K562 (cell line): ENCODE measurements around the gene ZNF331. TPM values are rescaled to one million over a fixed set of nuclear protein-coding genes. Genes with fewer than 3 reads are reported as not detected.

Experiments
- ATAC-seq: fragments of 200-7000 bp; cut with Tn5 transposase; 3 replicates; pipeline ENCODE4 v1.9.1; 2020; ENCODE audit warnings: moderate library complexity
- BruUV-seq: library from RNA; stranded (reverse); fragments of 400-500 nt; replicated peaks from 2 replicates; lab custom pipeline; 2021; lab: Mats Ljungman, UMichigan
- CTCF ChIA-PET: fragments of 300-600 bp; formaldehyde crosslinking; extraction: SDS; loops from one replicate; lab custom pipeline; 2021; ENCODE audit warnings: low intra/inter-chr PET ratio; lab: Yijun Ruan, JAX
- POLR2A ChIA-PET: fragments of 300-600, 350-650 bp; sonication (Branson Sonifier 250); formaldehyde crosslinking; extraction: SDS; loops from one replicate; lab custom pipeline; 2021; ENCODE audit warnings: antibody characterized with exemption, inconsistent platforms; lab: Yijun Ruan, JAX
- DNase-seq, 4 experiments: peaks; one replicate each; pipeline versions ENCODE4 v3.0.0 to v3.0.0-alpha.2; 2011 to 2018; ENCODE audit warnings: low spot score in 3 of 4, mixed read lengths in 3 of 4; ENCODE audit errors: extremely low read depth in 1 of 4
- FAIRE-seq: peaks from 2 replicates; lab custom pipeline; 2011; peaks lifted over from hg19 to GRCh38; lab: Jason Lieb, UNC
- H2AFZ ChIP-seq: 2 replicates; pipeline ENCODE4 v1.6.0; 2011; ENCODE audit warnings: low read depth, low read length, control low read depth, inconsistent platforms
- H3K27ac ChIP-seq: fragments of 200-600 bp; 3 replicates; pipeline ENCODE4 v1.8.0; 2011; ENCODE audit warnings: low read depth, mild to moderate bottlenecking, control low read depth, inconsistent platforms, low read length, moderate library complexity, mixed read lengths; ENCODE audit errors: extremely low read depth
- H3K27me3 ChIP-seq, 2 experiments: fragments of 300-600 bp in 1 of 2; 2 replicates in 1 of 2; 3 replicates in 1 of 2; pipeline versions ENCODE4 v1.6.0 to v1.8.0; 2011; ENCODE audit warnings: inconsistent platforms in 2 of 2, low read length in 2 of 2, mild to moderate bottlenecking in 1 of 2, mixed read lengths in 1 of 2, moderate library complexity in 1 of 2; ENCODE audit not compliant: control insufficient read depth in 2 of 2, insufficient read depth in 2 of 2
- H3K36me3 ChIP-seq: fragments of 300-600 bp; 3 replicates; pipeline ENCODE4 v1.8.0; 2011; ENCODE audit warnings: mild to moderate bottlenecking, low read length, inconsistent platforms; ENCODE audit not compliant: control insufficient read depth, insufficient read depth
- H3K4me1 ChIP-seq, 2 experiments: fragments of 200-600 bp in 1 of 2; replicated peaks in 1 of 2; 2 replicates in 1 of 2; 3 replicates in 1 of 2; pipeline versions ENCODE4 v1.5.1 to v1.8.0; 2011; ENCODE audit warnings: inconsistent platforms in 2 of 2, low read length in 2 of 2, mild to moderate bottlenecking in 1 of 2, mixed read lengths in 1 of 2, moderate library complexity in 1 of 2; ENCODE audit not compliant: control insufficient read depth in 2 of 2, insufficient read depth in 2 of 2
- H3K4me2 ChIP-seq: 2 replicates; pipeline ENCODE4 v1.6.1; 2011; ENCODE audit warnings: low read length, control low read depth, inconsistent platforms, mixed read lengths; ENCODE audit not compliant: insufficient read depth
- H3K4me3 ChIP-seq: fragments of 200-600 bp; sonication (generic), shearing (Covaris generic); 2 replicates; pipeline ENCODE4 v1.5.1; 2016; ENCODE audit warnings: control low read depth, inconsistent platforms
- H3K79me2 ChIP-seq: fragments of 200-600 bp; 3 replicates; pipeline ENCODE4 v1.8.0; 2011; ENCODE audit warnings: low read length, inconsistent platforms; ENCODE audit not compliant: control insufficient read depth, insufficient read depth
- H3K9ac ChIP-seq, 2 experiments: 2 replicates each; pipeline versions ENCODE4 v1.6.0 to v1.6.1; 2011; ENCODE audit warnings: low read depth in 2 of 2, low read length in 2 of 2, control low read depth in 1 of 2, inconsistent platforms in 1 of 2, mild to moderate bottlenecking in 1 of 2, mixed read lengths in 1 of 2; ENCODE audit not compliant: insufficient read depth in 1 of 2
- H3K9me1 ChIP-seq: one replicate; pipeline ENCODE4 v1.6.0; 2011; ENCODE audit warnings: inconsistent platforms, mild to moderate bottlenecking, low read length, moderate library complexity; ENCODE audit not compliant: control insufficient read depth, insufficient read depth
- H3K9me3 ChIP-seq: replicated peaks from 2 replicates; pipeline ENCODE4 v1.5.1; 2011; ENCODE audit warnings: low read depth, low read length, inconsistent platforms; ENCODE audit not compliant: control insufficient read depth, insufficient read depth
- H4K20me1 ChIP-seq: replicated peaks from 2 replicates; pipeline ENCODE4 v1.6.1; 2011; ENCODE audit warnings: low read length, inconsistent platforms, mixed read lengths; ENCODE audit not compliant: control insufficient read depth, insufficient read depth
- ATF2 ChIP-seq: sonication (generic); formaldehyde crosslinking; IDR thresholded peaks from 2 replicates; pipeline ENCODE4 v1.8.1; 2022; ENCODE audit warnings: missing genetic modification reagents
- CGGBP1 ChIP-seq: fragments of 250-450 bp; sonication (Bioruptor Pico); IDR thresholded peaks from 2 replicates; pipeline ENCODE4 v1.9.0; 2021; ENCODE audit warnings: mild to moderate bottlenecking
- CHAMP1 ChIP-seq: fragments of 450-650 bp; IDR thresholded peaks from 2 replicates; pipeline ENCODE4 v1.6.1; 2016; ENCODE audit warnings: mild to moderate bottlenecking
- ELK1 ChIP-seq: sonication (generic); formaldehyde crosslinking; IDR thresholded peaks from 2 replicates; pipeline ENCODE4 v1.8.1; 2022; ENCODE audit warnings: missing genetic modification reagents
- ETV1 ChIP-seq: fragments of 450-650 bp; conservative IDR thresholded peaks from 2 replicates; pipeline ENCODE4 v1.6.1; 2016; ENCODE audit warnings: missing genetic modification characterization, control low read depth, low read depth, missing compliant biosample characterization
- MYC ChIP-seq, 2 experiments: fragments of 250-450 bp in 1 of 2; sonication (Bioruptor Pico) in 1 of 2; IDR thresholded peaks; 2 replicates each; pipeline versions ENCODE4 v1.5.1 to v1.6.1; 2012 to 2021; ENCODE audit warnings: low read depth in 2 of 2, borderline replicate concordance in 1 of 2, improper control_type of control experiment in 1 of 2, low read length in 1 of 2, mild to moderate bottlenecking in 1 of 2, moderate library complexity in 1 of 2
- TOE1 ChIP-seq, 2 experiments: fragments of 450-650 bp in 1 of 2; sonication (generic) in 1 of 2; formaldehyde crosslinking in 1 of 2; IDR thresholded peaks; 2 replicates each; pipeline versions ENCODE4 v1.7.1 to v1.8.0; 2016 to 2022; ENCODE audit warnings: borderline replicate concordance in 2 of 2, mild to moderate bottlenecking in 2 of 2, antibody characterized with exemption in 1 of 2, inconsistent platforms in 1 of 2, low read depth in 1 of 2, missing genetic modification reagents in 1 of 2, moderate library complexity in 1 of 2
- ZFP36 ChIP-seq: fragments of 150-350 bp; IDR thresholded peaks from 2 replicates; pipeline ENCODE4 v1.6.1; 2018; ENCODE audit warnings: low read length, low read depth; ENCODE audit not compliant: partially characterized antibody
- ZNF583 ChIP-seq: fragments of 250-450 bp; sonication (Bioruptor Pico); IDR thresholded peaks from 2 replicates; pipeline ENCODE4 v1.4.0; 2020
- WGBS: fragments of 100-300 bp; shearing (Covaris generic); methylation state at CpG from one replicate; pipeline ENCODE4 v1.1.6; 2016; ENCODE audit warnings: low coverage, mixed read lengths; ENCODE audit not compliant: insufficient coverage; ENCODE audit errors: missing lambda C conversion rate; 5-methylcytosine and 5-hydroxymethylcytosine counted together
- in situ Hi-C: fragments of 300-500 bp; cut with MboI; formaldehyde crosslinking; loops from 4 replicates; pipeline ENCODE4 v1.15.0; 2018; ENCODE audit warnings: inconsistent platforms, mixed read lengths
- intact Hi-C: fragments of 100-400 bp; cut with micrococcal nuclease; formaldehyde crosslinking; loops from 2 replicates; pipeline ENCODE4 v1.14.2; 2022
- polyA plus RNA-seq, 8 experiments: library from polyadenylated mRNA; depleted of rRNA in 4 of 8; stranded (reverse) in 5 of 8; unstranded in 3 of 8; fragments of >200 nt; fragmentation: Nextera tagmentation in 2 of 8; fragmentation: Illumina TruSeq in 1 of 8; extraction: Ambion mirVana in 2 of 8; extraction: Trizol in 1 of 8; gene quantifications; 2 replicates each; pipeline versions ENCODE4 v1.2.1 to v1.2.3, GENCODE V29; 2011 to 2014; ENCODE audit warnings: inconsistent platforms in 1 of 8, missing spikeins in 1 of 8
- total RNA-seq, 7 experiments: library from RNA; depleted of rRNA in 6 of 7; stranded (reverse); fragments of >200 nt in 6 of 7; fragmentation: Illumina TruSeq in 2 of 7; extraction: Trizol in 2 of 7; gene quantifications; 2 replicates each; pipeline versions ENCODE4 v1.2.1 to v1.2.3, GENCODE V29; 2011 to 2021; ENCODE audit warnings: low replicate concordance in 1 of 7

Gene ZNF331
- total and polyA plus RNA-seq, 9 of the 15 experiments (the other 6 are each of a cell fraction or from before 2014, with no cell fraction given): 0.23 to 2.7 (median 0.76) TPM

GRCh38 chr19:53509443-53509842 lies 28.5 kb upstream of the ZNF331 start:
- ATAC-seq (no peak), FAIRE-seq (no peak), DNase-seq (no peak)
- Histone ChIP-seq H3K9ac (no peak overlapping the region), H3K4me2 (no peak overlapping the region), H4K20me1 (no peaks in the 10 kb centered on the region), H3K79me2 (no peaks in the 10 kb centered on the region), H3K4me1 (no peaks in the 10 kb centered on the region), H3K4me3 (no peak overlapping the region), H2AFZ (no peak overlapping the region), H3K27ac (no peak overlapping the region), H3K27me3 (peaks cover 4 to 19% of the 10 kb centered on the region in 2 experiments; a peak in 3 of 5 replicates), H3K9me3 (no peaks in the 10 kb centered on the region), H3K9me1 (no peaks in the 10 kb centered on the region), H3K36me3 (no peaks in the 10 kb centered on the region)
- in situ Hi-C loops (no loop called here), intact Hi-C loops (no loop called here)
- BruUV-seq: no TSS peak
- ChIA-PET CTCF (no interaction called here), POLR2A (no interaction called here)
- WGBS: 6% methylated on average over 3 of the region's 3 CpGs
- TF ChIP-seq ETV1 (tag): no peak

- Histone ChIP-seq H3K79me2 (no peaks in the 10 kb centered on the region), H3K9me1 (no peaks in the 10 kb centered on the region), H3K4me2 (no peak overlapping the region), H3K27me3 (peaks cover 4 to 16% of the 10 kb centered on the region in 2 experiments; a peak in 3 of 5 replicates), H4K20me1 (no peaks in the 10 kb centered on the region), H3K36me3 (no peaks in the 10 kb centered on the region), H3K4me1 (no peaks in the 10 kb centered on the region), H3K4me3 (no peak overlapping the region), H3K9me3 (no peaks in the 10 kb centered on the region), H3K27ac (no peak overlapping the region), H2AFZ (no peak overlapping the region), H3K9ac (no peak overlapping the region)
- intact Hi-C loops: loop anchor here (10.0 kb wide), 1 partner anchor 235 kb away; no protein-coding TSS in a partner anchor
- CTCF ChIA-PET: interaction anchor here (0.6 kb wide), 1 partner anchor 16 kb away, joined by 4 read pairs; no protein-coding TSS in a partner anchor
- FAIRE-seq (no peak), DNase-seq (no peak), ATAC-seq (no peak)
- no TSS peak for BruUV-seq
- in situ Hi-C loops: no loop called here
- POLR2A ChIA-PET: no interaction called here
- 4% methylated on average over 5 of the region's 5 CpGs for WGBS
- TF ChIP-seq ELK1 (CRISPR knock-in tag) (no peak), TOE1 (IDR thresholded peaks at IDR 0.05; ENCODE audit: borderline replicate concordance) (no peak), TOE1 (CRISPR knock-in tag; IDR thresholded peaks at IDR 0.05; ENCODE audit: borderline replicate concordance, low read depth) (no peak), CHAMP1 (no peak), ZFP36 (no peak), ATF2 (CRISPR knock-in tag) (no peak), CGGBP1 (CRISPR knock-in tag) (no peak), ZNF583 (CRISPR knock-in tag) (no peak), MYC (IDR thresholded peaks at IDR 0.05; ENCODE audit: low read depth, low read length) (no peak), MYC (CRISPR knock-in tag; IDR thresholded peaks at IDR 0.05; ENCODE audit: borderline replicate concordance, low read depth) (no peak)
Observed at GRCh38 chr19:53509845-53510244, 28.1 kb upstream of the ZNF331 start.
